ENCODE results near the gene CLIP2. TPM values are rescaled to one million over a fixed set of nuclear protein-coding genes. Genes with fewer than 3 reads are reported as not detected.

Gene CLIP2
- total RNA-seq, 1 experiment from 2014 or later, result 14.2 TPM

- Mint-ChIP-seq H3K27me3 (ENCODE audit: insufficient read depth, unreplicated experiment) (no peaks in the 10 kb centered on the region), H3K9me3 (ENCODE audit: unreplicated experiment) (no peaks in the 10 kb centered on the region), H3K4me3 (ENCODE audit: unreplicated experiment) (no peak overlapping the region), H3K4me1 (ENCODE audit: insufficient read depth, unreplicated experiment) (no peaks in the 10 kb centered on the region), H3K36me3 (ENCODE audit: insufficient read depth, unreplicated experiment) (no peaks in the 10 kb centered on the region), H3K27ac (ENCODE audit: low read depth, unreplicated experiment) (no peak overlapping the region)
- CTCF ChIA-PET, result interaction anchor here (1.1 kb wide), 1 partner anchor 57 kb away, joined by 3 read pairs; no protein-coding TSS in a partner anchor
- no TSS peak for BruUV-seq (replicated peaks)
- no peak for TF ChIP-seq CTCF (IDR thresholded peaks at IDR 0.05; ENCODE audit: unreplicated experiment)
- intact Hi-C loops (cut with micrococcal nuclease), result no loop called here
- POLR2A ChIA-PET, result interaction anchor here (1.1 to 1.6 kb wide), 2 partner anchors 27 to 194 kb away, joined by 3 to 5 read pairs; no protein-coding TSS in a partner anchor
- DNase-seq (ENCODE audit: unreplicated experiment), result no peak
Measured at GRCh38 chr7:74263399-74264120, 25.6 kb upstream of the CLIP2 start.

- ChIA-PET CTCF (interaction anchor here (0.6 to 1.0 kb wide), 3 partner anchors 127 to 199 kb away, joined by 3 read pairs; no protein-coding TSS in a partner anchor), POLR2A (no interaction called here)
- no peaks in the 10 kb centered on the region for H3K4me1 Mint-ChIP-seq (ENCODE audit: insufficient read depth, unreplicated experiment)
- no peaks in the 10 kb centered on the region for H3K36me3 Mint-ChIP-seq (ENCODE audit: insufficient read depth, unreplicated experiment)
- BruUV-seq (replicated peaks), result no TSS peak
- intact Hi-C loops (cut with micrococcal nuclease), result no loop called here
- H3K4me3 Mint-ChIP-seq (ENCODE audit: unreplicated experiment), result no peak overlapping the region
- no peaks in the 10 kb centered on the region for H3K9me3 Mint-ChIP-seq (ENCODE audit: unreplicated experiment)
- TF ChIP-seq CTCF (IDR thresholded peaks at IDR 0.05; ENCODE audit: unreplicated experiment), result no peak
- no peak for DNase-seq (ENCODE audit: unreplicated experiment)
- no peaks in the 10 kb centered on the region for H3K27me3 Mint-ChIP-seq (ENCODE audit: insufficient read depth, unreplicated experiment)
- no peak overlapping the region for H3K27ac Mint-ChIP-seq (ENCODE audit: low read depth, unreplicated experiment)
Measured at GRCh38 chr7:74266191-74266963, 22.8 kb upstream of the CLIP2 start.

- ChIA-PET CTCF (interaction anchor here (0.6 to 2.2 kb wide), 8 partner anchors 9 to 412 kb away, joined by 3 to 12 read pairs (median 4); partner anchors contain the start of gene CLIP2), POLR2A (interaction anchor here (0.6 to 1.4 kb wide), 4 partner anchors 14 to 383 kb away, joined by 3 to 4 read pairs (median 3); partner anchors contain the start of gene RFC2)
- no TSS peak for BruUV-seq (replicated peaks)
- TF ChIP-seq CTCF (IDR thresholded peaks at IDR 0.05; ENCODE audit: unreplicated experiment), result no peak
- Mint-ChIP-seq H3K27me3 (ENCODE audit: insufficient read depth, unreplicated experiment) (no peaks in the 10 kb centered on the region), H3K9me3 (ENCODE audit: unreplicated experiment) (no peaks in the 10 kb centered on the region), H3K4me1 (ENCODE audit: insufficient read depth, unreplicated experiment) (peaks cover 8% of the 10 kb centered on the region), H3K27ac (ENCODE audit: low read depth, unreplicated experiment) (no peak overlapping the region), H3K36me3 (ENCODE audit: insufficient read depth, unreplicated experiment) (peaks cover 5% of the 10 kb centered on the region), H3K4me3 (ENCODE audit: unreplicated experiment) (no peak overlapping the region)
- intact Hi-C loops (cut with micrococcal nuclease), result no loop called here
- DNase-seq (ENCODE audit: unreplicated experiment), result no peak
Measured at GRCh38 chr7:74267756-74268565, 21.2 kb upstream of the CLIP2 start.

Data from MCF 10A (cell line).